WTC11 (cell line): ENCODE measurements around the gene NEURL1B. TPM values are rescaled to one million over a fixed set of nuclear protein-coding genes. Genes with fewer than 3 reads are reported as not detected.

ENCODE experiments used
- ATAC-seq: fragments of 200-7000 bp; cut with Tn5 transposase; 2 replicates; pipeline ENCODE4 v1.10.0; 2021; ENCODE audit warnings: mild to moderate bottlenecking, moderate library complexity
- CTCF ChIA-PET: fragments of 300-600 bp; sonication (Branson Sonifier 250); formaldehyde crosslinking; loops from one replicate; lab custom pipeline; 2021; ENCODE audit warnings: antibody characterized with exemption; lab: Charles Lee
- POLR2A ChIA-PET: fragments of 350-600 bp; sonication (Branson Sonifier 250); formaldehyde crosslinking; loops from one replicate; lab custom pipeline; 2021; ENCODE audit warnings: antibody characterized with exemption; lab: Charles Lee
- DNase-seq: peaks from one replicate; pipeline ENCODE4 v3.0.0; 2021; ENCODE audit warnings: low spot score
- H3K27ac Mint-ChIP-seq: 2 replicates; pipeline ENCODE4 v1.8.0; 2021; ENCODE audit warnings: mixed read lengths
- H3K27me3 Mint-ChIP-seq: 2 replicates; pipeline ENCODE4 v1.8.0; 2021; ENCODE audit warnings: low read depth, mild to moderate bottlenecking, moderate library complexity, mixed read lengths
- H3K36me3 Mint-ChIP-seq: 2 replicates; pipeline ENCODE4 v1.8.0; 2021; ENCODE audit warnings: mixed read lengths
- H3K4me1 Mint-ChIP-seq: 2 replicates; pipeline ENCODE4 v1.8.0; 2022; ENCODE audit warnings: mixed read lengths
- H3K4me3 Mint-ChIP-seq: 2 replicates; pipeline ENCODE4 v1.8.0; 2021; ENCODE audit warnings: mild to moderate bottlenecking, moderate library complexity, mixed read lengths
- H3K9me3 Mint-ChIP-seq: 2 replicates; pipeline ENCODE4 v1.8.0; 2021; ENCODE audit warnings: mixed read lengths
- ATF6 ChIP-seq: sonication (generic); formaldehyde crosslinking; IDR thresholded peaks from 2 replicates; pipeline ENCODE4 v1.8.1; 2023; ENCODE audit warnings: mild to moderate bottlenecking, missing genetic modification reagents
- E2F4 ChIP-seq: sonication (generic); formaldehyde crosslinking; IDR thresholded peaks from 2 replicates; pipeline ENCODE4 v1.8.1; 2022; ENCODE audit warnings: low read depth, mild to moderate bottlenecking, moderate library complexity, missing genetic modification reagents, borderline replicate concordance
- GTF2I ChIP-seq: fragments of 250-450 bp; sonication (Bioruptor Pico); conservative IDR thresholded peaks from 2 replicates; pipeline ENCODE4 v1.4.0; 2021; ENCODE audit warnings: mild to moderate bottlenecking
- JAZF1 ChIP-seq: fragments of 250-450 bp; sonication (Bioruptor Pico); IDR thresholded peaks from 2 replicates; pipeline ENCODE4 v1.9.0; 2021; ENCODE audit warnings: moderate library complexity, mild to moderate bottlenecking, inconsistent platforms
- MYBL2 ChIP-seq: sonication (generic); formaldehyde crosslinking; IDR thresholded peaks from 2 replicates; pipeline ENCODE4 v1.8.1; 2023; ENCODE audit warnings: mild to moderate bottlenecking, moderate library complexity, missing genetic modification reagents
- TEAD1 ChIP-seq: sonication (generic); formaldehyde crosslinking; IDR thresholded peaks from 2 replicates; pipeline ENCODE4 v1.8.0; 2022; ENCODE audit warnings: mild to moderate bottlenecking, missing genetic modification reagents
- ZBTB21 ChIP-seq: sonication (generic); formaldehyde crosslinking; IDR thresholded peaks from 2 replicates; pipeline ENCODE4 v1.8.1; 2023; ENCODE audit warnings: mild to moderate bottlenecking, missing genetic modification reagents, borderline replicate concordance
- ZNF121 ChIP-seq: sonication (generic); formaldehyde crosslinking; IDR thresholded peaks from 2 replicates; pipeline ENCODE4 v1.8.0; 2023; ENCODE audit warnings: missing genetic modification reagents
- ZNF317 ChIP-seq: sonication (generic); formaldehyde crosslinking; IDR thresholded peaks from 2 replicates; pipeline ENCODE4 v1.8.1; 2023; ENCODE audit warnings: low read depth, mild to moderate bottlenecking, moderate library complexity, missing genetic modification reagents, borderline replicate concordance
- total RNA-seq: library from RNA; stranded (reverse); gene quantifications from 3 replicates; pipeline ENCODE4 v1.2.3, GENCODE V29; 2021
- TF ChIP-seq, protein P1 (sequence below): fragments of 250-450 bp; sonication (Bioruptor Pico); IDR thresholded peaks from 2 replicates; pipeline ENCODE4 v1.9.0; 2021; ENCODE audit warnings: mild to moderate bottlenecking, borderline replicate concordance

Gene NEURL1B
- total RNA-seq, 1 experiment from 2014 or later: 9.8 TPM

- H3K27ac Mint-ChIP-seq: no peak overlapping the region
- H3K36me3 Mint-ChIP-seq: no peaks in the 10 kb centered on the region
- H3K27me3 Mint-ChIP-seq: peaks cover 4% of the 10 kb centered on the region
- no peak overlapping the region for H3K4me3 Mint-ChIP-seq
- ChIA-PET POLR2A (no interaction called here), CTCF (interaction anchor here (0.8 to 1.1 kb wide), 3 partner anchors 36 to 74 kb away, joined by 3 to 4 read pairs (median 3); no protein-coding TSS in a partner anchor)
- TF ChIP-seq ZNF121 (CRISPR knock-in tag) (no peak), MYBL2 (CRISPR knock-in tag) (no peak), ATF6 (no peak), GTF2I (CRISPR knock-in tag) (no peak), JAZF1 (no peak)
- TF ChIP-seq, protein P1, sequence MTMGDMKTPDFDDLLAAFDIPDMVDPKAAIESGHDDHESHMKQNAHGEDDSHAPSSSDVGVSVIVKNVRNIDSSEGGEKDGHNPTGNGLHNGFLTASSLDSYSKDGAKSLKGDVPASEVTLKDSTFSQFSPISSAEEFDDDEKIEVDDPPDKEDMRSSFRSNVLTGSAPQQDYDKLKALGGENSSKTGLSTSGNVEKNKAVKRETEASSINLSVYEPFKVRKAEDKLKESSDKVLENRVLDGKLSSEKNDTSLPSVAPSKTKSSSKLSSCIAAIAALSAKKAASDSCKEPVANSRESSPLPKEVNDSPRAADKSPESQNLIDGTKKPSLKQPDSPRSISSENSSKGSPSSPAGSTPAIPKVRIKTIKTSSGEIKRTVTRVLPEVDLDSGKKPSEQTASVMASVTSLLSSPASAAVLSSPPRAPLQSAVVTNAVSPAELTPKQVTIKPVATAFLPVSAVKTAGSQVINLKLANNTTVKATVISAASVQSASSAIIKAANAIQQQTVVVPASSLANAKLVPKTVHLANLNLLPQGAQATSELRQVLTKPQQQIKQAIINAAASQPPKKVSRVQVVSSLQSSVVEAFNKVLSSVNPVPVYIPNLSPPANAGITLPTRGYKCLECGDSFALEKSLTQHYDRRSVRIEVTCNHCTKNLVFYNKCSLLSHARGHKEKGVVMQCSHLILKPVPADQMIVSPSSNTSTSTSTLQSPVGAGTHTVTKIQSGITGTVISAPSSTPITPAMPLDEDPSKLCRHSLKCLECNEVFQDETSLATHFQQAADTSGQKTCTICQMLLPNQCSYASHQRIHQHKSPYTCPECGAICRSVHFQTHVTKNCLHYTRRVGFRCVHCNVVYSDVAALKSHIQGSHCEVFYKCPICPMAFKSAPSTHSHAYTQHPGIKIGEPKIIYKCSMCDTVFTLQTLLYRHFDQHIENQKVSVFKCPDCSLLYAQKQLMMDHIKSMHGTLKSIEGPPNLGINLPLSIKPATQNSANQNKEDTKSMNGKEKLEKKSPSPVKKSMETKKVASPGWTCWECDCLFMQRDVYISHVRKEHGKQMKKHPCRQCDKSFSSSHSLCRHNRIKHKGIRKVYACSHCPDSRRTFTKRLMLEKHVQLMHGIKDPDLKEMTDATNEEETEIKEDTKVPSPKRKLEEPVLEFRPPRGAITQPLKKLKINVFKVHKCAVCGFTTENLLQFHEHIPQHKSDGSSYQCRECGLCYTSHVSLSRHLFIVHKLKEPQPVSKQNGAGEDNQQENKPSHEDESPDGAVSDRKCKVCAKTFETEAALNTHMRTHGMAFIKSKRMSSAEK: no peak
- ATAC-seq (peak; percentile 63), DNase-seq (peak; percentile 40)
- H3K9me3 Mint-ChIP-seq: no peaks in the 10 kb centered on the region
- peaks cover 44% of the 10 kb centered on the region for H3K4me1 Mint-ChIP-seq
Observed at GRCh38 chr5:172622091-172623046, 18.7 kb upstream of the NEURL1B start.

DNA sequence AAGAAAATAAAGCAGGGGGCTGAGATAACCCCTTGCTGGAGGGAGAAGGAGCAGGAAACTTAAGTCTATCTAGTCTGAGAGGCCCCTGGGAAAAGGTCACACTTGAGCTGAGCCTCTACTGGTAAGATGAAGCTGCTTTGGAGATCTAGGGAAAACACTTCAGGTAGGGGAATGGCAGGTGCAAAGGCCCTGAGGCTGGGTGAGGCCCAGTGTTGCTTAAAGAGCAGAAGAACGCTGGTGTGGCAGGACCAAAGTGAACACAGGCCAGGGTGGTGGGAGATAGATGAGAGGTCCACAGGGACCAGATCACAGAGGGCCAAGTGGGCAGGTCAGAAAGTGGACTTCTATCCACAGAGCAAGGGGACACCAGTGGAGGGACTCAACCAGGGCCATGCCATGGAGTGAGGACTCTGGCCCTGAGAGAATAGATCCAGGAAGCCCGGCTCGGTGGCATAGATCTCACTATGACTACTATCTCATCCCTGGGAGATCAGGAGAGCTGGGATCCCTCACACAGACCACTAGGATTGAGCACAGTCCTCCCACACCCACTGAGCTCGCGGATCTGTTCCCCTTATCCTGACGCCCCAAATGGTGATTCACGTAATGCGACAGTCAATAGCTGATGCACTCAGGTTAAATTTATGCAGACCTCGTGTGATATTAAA, 17.6 kb upstream of the NEURL1B start:
- Mint-ChIP-seq H3K9me3 (0 out of 2 replicates have a peak, but pooled peaks cover 3% of the 10 kb centered on the region), H3K27me3 (peaks cover 4% of the 10 kb centered on the region), H3K36me3 (no peaks in the 10 kb centered on the region), H3K4me1 (peaks cover 55% of the 10 kb centered on the region), H3K27ac (no peak overlapping the region), H3K4me3 (no peak overlapping the region)
- DNase-seq (no peak), ATAC-seq (no peak)
- peak; percentile 39; the same call in 1 of the 2 replicates for TF ChIP-seq GTF2I (CRISPR knock-in tag)
- no peak for TF ChIP-seq TEAD1
- no peak for TF ChIP-seq ZBTB21
- TF ChIP-seq MYBL2 (CRISPR knock-in tag): no peak
- ChIA-PET POLR2A (interaction anchor here (0.6 kb wide), 1 partner anchor 54 kb away, joined by 3 read pairs; no protein-coding TSS in a partner anchor), CTCF (no interaction called here)

GRCh38 chr5:172624083-172624995, 16.7 kb upstream of the NEURL1B start:
- POLR2A ChIA-PET: no interaction called here
- CTCF ChIA-PET: interaction anchor here (1.1 to 1.7 kb wide), 2 partner anchors 73 to 145 kb away, joined by 4 to 8 read pairs; no protein-coding TSS in a partner anchor
- Mint-ChIP-seq H3K27me3 (peaks cover 4% of the 10 kb centered on the region), H3K4me1 (peaks cover 61% of the 10 kb centered on the region), H3K27ac (no peak overlapping the region), H3K9me3 (0 out of 2 replicates have a peak, but pooled peaks cover 3% of the 10 kb centered on the region), H3K4me3 (no peak overlapping the region), H3K36me3 (no peaks in the 10 kb centered on the region)
- DNase-seq: no peak
- TF ChIP-seq E2F4 (no peak), ZNF317 (CRISPR knock-in tag) (no peak)
- ATAC-seq: no peak
